Activated gamma-delta T cell treated with anti-CD3 and anti-CD28 coated beads, Interleukin-2, amount 50 U/mL, for 16 hours (primary cell): ENCODE measurements around the gene RNASE3.
"Not testable (repeated sequence)": the region's sequence is repeated elsewhere in the genome, so short reads cannot be mapped to it uniquely, and the experiment has no call there.

Experiments used
- DNase-seq: peaks from one replicate; pipeline ENCODE4 v3.0.0-alpha.2; 2020; ENCODE audit warnings: low read depth

Gene RNASE3

GRCh38 chr14:20891126-20891825 lies at the start of gene RNASE3:
TSS of gene RNASE3 (plus strand) at chr14:20891385. CDS start at chr14:20891687, 302 bp downstream.
- not testable (repeated sequence) for DNase-seq

- no peak for DNase-seq
These were observed 44.6 kb upstream of the RNASE3 start for GRCh38 chr14:20846560-20846959.

- no peak for DNase-seq
These were observed 42.8 kb upstream of the RNASE3 start for GRCh38 chr14:20848316-20848954.

GRCh38 chr14:20848955-20849570 lies 42.1 kb upstream of the RNASE3 start:
- no peak for DNase-seq

GRCh38 chr14:20853042-20853441 lies 38.1 kb upstream of the RNASE3 start:
- DNase-seq: no peak

GRCh38 chr14:20855652-20856291 lies 35.4 kb upstream of the RNASE3 start:
- peak; percentile 4 for DNase-seq

- DNase-seq: no peak
These were observed 34.0 kb upstream of the RNASE3 start for GRCh38 chr14:20857207-20857606.

- DNase-seq: peak; percentile 70
These were observed 33.4 kb upstream of the RNASE3 start for GRCh38 chr14:20857630-20858261.

GRCh38 chr14:20866194-20866593 lies 25.0 kb upstream of the RNASE3 start:
- DNase-seq: no peak

GRCh38 chr14:20866963-20867362 lies 24.2 kb upstream of the RNASE3 start:
- DNase-seq: no peak

GRCh38 chr14:20873370-20874177 lies 17.6 kb upstream of the RNASE3 start:
- peak; percentile 58 for DNase-seq

GRCh38 chr14:20877016-20877415 lies 14.2 kb upstream of the RNASE3 start:
- DNase-seq: no peak

GRCh38 chr14:20878695-20879094 lies 12.5 kb upstream of the RNASE3 start:
- DNase-seq: no peak

GRCh38 chr14:20881229-20881628 lies 10.0 kb upstream of the RNASE3 start:
- not testable (repeated sequence) for DNase-seq

GRCh38 chr14:20882787-20883186 lies 8.4 kb upstream of the RNASE3 start:
- DNase-seq: not testable (repeated sequence)

- DNase-seq: not testable (repeated sequence)
These were observed 2.8 kb upstream of the RNASE3 start for GRCh38 chr14:20888411-20888810.

GRCh38 chr14:20895322-20895721 lies 4.1 kb downstream of the RNASE3 start:
- DNase-seq: not testable (repeated sequence)

GRCh38 chr14:20904393-20905029 lies 13.3 kb downstream of the RNASE3 start:
- no peak for DNase-seq

GRCh38 chr14:20905676-20906075 lies 14.5 kb downstream of the RNASE3 start:
- no peak for DNase-seq

GRCh38 chr14:20907214-20907613 lies 16.0 kb downstream of the RNASE3 start:
- no peak for DNase-seq

GRCh38 chr14:20910822-20911221 lies 19.6 kb downstream of the RNASE3 start:
- not testable (repeated sequence) for DNase-seq
